ENCODE measurements around the gene LAMP5.

LAMP5 gene

GRCh38 chr20:9514461-9515213, at the start of gene LAMP5:
Gene LAMP5 (plus strand): TSS chr20:9514590. CDS start chr20:9514853, 263 bp downstream.
- DNase-seq, result no peak

- no peak for DNase-seq
These were observed 46.4 kb upstream of the LAMP5 start for GRCh38 chr20:9467995-9468394.

GRCh38 chr20:9474835-9475415, 39.5 kb upstream of the LAMP5 start:
- no peak for DNase-seq

GRCh38 chr20:9475456-9475855, 38.9 kb upstream of the LAMP5 start:
- no peak for DNase-seq

- DNase-seq, result no peak
These were observed 38.2 kb upstream of the LAMP5 start for GRCh38 chr20:9476174-9476573.

- DNase-seq, result no peak
These were observed 37.8 kb upstream of the LAMP5 start for GRCh38 chr20:9476637-9477036.

- DNase-seq, result no peak
These were observed 35.6 kb upstream of the LAMP5 start for GRCh38 chr20:9478771-9479170.

GRCh38 chr20:9480066-9480465, 34.3 kb upstream of the LAMP5 start:
- DNase-seq, result no peak

- DNase-seq, result no peak
These were observed 32.2 kb upstream of the LAMP5 start for GRCh38 chr20:9482180-9482579.

GRCh38 chr20:9483131-9483530, 31.3 kb upstream of the LAMP5 start:
- DNase-seq, result no peak

GRCh38 chr20:9485614-9486340, 28.6 kb upstream of the LAMP5 start:
- no peak for DNase-seq

GRCh38 chr20:9487231-9487630, 27.2 kb upstream of the LAMP5 start:
- no peak for DNase-seq

GRCh38 chr20:9488063-9488462, 26.3 kb upstream of the LAMP5 start:
- DNase-seq, result no peak

GRCh38 chr20:9490161-9490560, 24.2 kb upstream of the LAMP5 start:
- DNase-seq, result no peak

- no peak for DNase-seq
These were observed 23.8 kb upstream of the LAMP5 start for GRCh38 chr20:9490631-9491030.

GRCh38 chr20:9491324-9491723, 23.1 kb upstream of the LAMP5 start:
- no peak for DNase-seq

GRCh38 chr20:9492067-9492466, 22.3 kb upstream of the LAMP5 start:
- DNase-seq, result no peak

- no peak for DNase-seq
These were observed 20.6 kb upstream of the LAMP5 start for GRCh38 chr20:9493803-9494202.

GRCh38 chr20:9495701-9496100, 18.7 kb upstream of the LAMP5 start:
- no peak for DNase-seq

GRCh38 chr20:9496155-9496554, 18.2 kb upstream of the LAMP5 start:
- no peak for DNase-seq

GRCh38 chr20:9498322-9498721, 16.1 kb upstream of the LAMP5 start:
- no peak for DNase-seq

- DNase-seq, result no peak
These were observed 15.1 kb upstream of the LAMP5 start for GRCh38 chr20:9499126-9499899.

GRCh38 chr20:9500121-9500520, 14.3 kb upstream of the LAMP5 start:
- DNase-seq, result no peak
